Activated CD8-positive, alpha-beta memory T cell treated with anti-CD3 and anti-CD28 coated beads for 48 hours (primary cell): Measurements from ENCODE around the gene ELANE.

Experiments
- DNase-seq, 3 experiments: peaks; one replicate each; pipeline ENCODE4 v3.0.0-alpha.2; 2020; ENCODE audit warnings: low read depth in 2 of 3, low spot score in 2 of 3

Gene ELANE

GRCh38 chr19:852136-853013 lies at the start of gene ELANE:
Gene ELANE, plus strand, starts transcription at chr19:852303. Its CDS starts 26 bp downstream, at chr19:852329.
- DNase-seq: no peak

DNA sequence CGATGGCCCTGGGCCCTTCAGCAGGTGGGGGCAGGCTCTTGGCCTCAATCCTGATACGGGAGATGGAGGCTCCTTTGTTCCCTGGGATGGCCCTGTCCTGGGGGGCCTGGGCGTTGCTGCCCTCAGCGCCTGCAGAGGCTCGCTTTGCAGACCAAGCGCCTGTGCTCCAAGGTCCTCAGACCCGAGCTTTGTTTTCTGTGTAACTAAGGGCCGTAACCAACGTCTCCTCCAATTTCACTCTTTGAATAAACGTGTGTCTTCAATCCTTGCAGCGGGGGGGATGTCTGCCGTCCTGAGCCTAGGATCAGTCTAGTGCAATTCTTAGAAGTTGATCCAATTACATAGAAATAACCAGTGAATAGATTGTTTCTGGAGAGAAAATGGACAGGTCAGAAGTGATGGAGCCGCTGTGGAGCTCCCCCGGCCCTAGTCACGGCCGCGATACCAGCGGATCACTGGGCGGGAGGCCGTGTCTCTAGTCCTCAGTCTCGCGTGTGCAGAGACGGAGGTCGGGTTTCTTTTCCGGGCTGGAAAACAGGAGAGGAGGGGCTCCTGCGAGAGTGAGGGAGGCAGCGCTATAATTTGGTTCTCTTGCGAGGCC lies 49.5 kb upstream of the ELANE start:
- no peak for DNase-seq

GRCh38 chr19:803099-803561 lies 49.0 kb upstream of the ELANE start:
- DNase-seq: no peak

- DNase-seq: no peak
Observed at GRCh38 chr19:803686-804418, 48.3 kb upstream of the ELANE start.

- DNase-seq: no peak
Observed at GRCh38 chr19:804419-805165, 47.5 kb upstream of the ELANE start.

- no peak for DNase-seq
Observed at GRCh38 chr19:805166-805551, 46.9 kb upstream of the ELANE start.

- no peak for DNase-seq
Observed at GRCh38 chr19:805600-806550, 46.2 kb upstream of the ELANE start.

DNA sequence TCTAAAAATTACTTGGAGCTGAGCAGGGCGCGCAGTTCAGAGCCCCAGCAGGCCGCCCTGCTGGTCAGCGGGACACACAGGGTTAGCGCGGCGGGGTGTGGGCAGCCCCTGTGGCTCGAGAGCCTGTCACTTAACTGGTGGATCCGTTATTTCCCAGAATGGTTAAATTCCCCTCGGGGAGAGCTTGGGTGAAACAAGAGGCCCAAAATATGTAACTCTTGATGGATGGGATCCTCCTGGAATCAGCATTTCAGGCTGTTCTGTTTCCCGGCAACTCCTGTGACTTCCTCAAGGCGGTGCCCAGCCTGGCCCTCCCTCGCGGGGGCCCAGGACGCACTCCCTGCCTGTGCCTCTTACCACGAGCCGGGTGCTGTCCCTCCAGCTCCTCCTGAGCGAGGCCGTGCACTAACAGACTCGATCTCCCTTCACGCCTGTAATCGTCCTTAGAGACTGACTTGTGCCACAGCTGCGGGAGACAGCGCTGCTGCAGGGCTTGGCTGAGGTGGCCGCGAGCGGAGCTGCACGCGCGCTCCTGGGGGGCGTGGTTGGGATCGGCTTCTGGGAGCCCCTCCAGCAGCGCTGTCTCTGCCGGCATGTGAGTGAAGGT lies 45.2 kb upstream of the ELANE start:
- DNase-seq: no peak

GRCh38 chr19:807627-808422 lies 44.3 kb upstream of the ELANE start:
- DNase-seq: no peak

- no peak for DNase-seq
Observed at GRCh38 chr19:808423-808775, 43.7 kb upstream of the ELANE start.

DNA sequence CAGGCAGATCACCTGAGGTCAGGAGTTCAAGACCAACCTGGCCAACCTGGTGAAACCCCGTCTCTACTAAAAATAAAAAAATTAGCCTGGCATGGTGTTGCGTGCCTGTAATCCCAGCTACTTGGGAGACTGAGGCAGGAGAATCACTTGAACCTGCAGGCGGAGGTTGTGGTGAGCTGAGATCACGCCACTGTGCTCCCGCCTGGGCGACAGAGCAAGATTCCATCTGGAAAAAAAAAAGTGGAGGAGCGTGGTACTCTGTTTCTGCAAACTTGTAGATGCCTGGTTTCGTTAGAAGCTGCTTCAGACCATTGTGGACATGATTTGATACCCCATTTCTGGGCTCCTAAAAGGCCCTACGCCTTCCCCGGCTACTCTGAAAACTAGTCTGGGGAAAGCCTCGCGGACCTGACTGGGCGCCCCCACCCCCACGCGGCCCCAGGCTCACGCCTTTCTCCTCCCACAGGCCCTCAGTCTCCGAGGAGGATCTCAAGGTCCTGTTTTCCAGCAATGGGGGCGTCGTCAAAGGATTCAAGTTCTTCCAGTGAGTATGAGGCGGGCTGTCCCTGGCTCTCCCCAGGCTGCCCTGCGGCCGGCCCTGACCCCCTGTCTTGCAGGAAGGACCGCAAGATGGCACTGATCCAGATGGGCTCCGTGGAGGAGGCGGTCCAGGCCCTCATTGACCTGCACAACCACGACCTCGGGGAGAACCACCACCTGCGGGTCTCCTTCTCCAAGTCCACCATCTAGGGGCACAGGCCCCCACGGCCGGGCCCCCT lies 41.8 kb upstream of the ELANE start:
- DNase-seq: no peak

DNA sequence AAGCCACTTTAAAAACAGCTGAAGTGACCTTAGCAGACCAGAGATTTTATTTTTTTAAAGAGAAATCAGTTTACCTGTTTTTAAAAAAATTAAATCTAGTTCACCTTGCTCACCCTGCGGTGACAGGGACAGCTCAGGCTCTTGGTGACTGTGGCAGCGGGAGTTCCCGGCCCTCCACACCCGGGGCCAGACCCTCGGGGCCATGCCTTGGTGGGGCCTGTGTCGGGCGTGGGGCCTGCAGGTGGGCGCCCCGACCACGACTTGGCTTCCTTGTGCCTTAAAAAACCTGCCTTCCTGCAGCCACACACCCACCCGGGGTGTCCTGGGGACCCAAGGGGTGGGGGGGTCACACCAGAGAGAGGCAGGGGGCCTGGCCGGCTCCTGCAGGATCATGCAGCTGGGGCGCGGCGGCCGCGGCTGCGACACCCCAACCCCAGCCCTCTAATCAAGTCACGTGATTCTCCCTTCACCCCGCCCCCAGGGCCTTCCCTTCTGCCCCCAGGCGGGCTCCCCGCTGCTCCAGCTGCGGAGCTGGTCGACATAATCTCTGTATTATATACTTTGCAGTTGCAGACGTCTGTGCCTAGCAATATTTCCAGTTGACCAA lies 41.1 kb upstream of the ELANE start:
- DNase-seq: no peak

DNA sequence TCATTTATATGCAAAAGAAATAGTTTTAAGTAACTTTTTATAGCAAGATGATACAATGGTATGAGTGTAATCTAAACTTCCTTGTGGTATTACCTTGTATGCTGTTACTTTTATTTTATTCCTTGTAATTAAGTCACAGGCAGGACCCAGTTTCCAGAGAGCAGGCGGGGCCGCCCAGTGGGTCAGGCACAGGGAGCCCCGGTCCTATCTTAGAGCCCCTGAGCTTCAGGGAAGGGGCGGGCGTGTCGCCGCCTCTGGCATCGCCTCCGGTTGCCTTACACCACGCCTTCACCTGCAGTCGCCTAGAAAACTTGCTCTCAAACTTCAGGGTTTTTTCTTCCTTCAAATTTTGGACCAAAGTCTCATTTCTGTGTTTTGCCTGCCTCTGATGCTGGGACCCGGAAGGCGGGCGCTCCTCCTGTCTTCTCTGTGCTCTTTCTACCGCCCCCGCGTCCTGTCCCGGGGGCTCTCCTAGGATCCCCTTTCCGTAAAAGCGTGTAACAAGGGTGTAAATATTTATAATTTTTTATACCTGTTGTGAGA lies 40.5 kb upstream of the ELANE start:
- DNase-seq: no peak

DNA sequence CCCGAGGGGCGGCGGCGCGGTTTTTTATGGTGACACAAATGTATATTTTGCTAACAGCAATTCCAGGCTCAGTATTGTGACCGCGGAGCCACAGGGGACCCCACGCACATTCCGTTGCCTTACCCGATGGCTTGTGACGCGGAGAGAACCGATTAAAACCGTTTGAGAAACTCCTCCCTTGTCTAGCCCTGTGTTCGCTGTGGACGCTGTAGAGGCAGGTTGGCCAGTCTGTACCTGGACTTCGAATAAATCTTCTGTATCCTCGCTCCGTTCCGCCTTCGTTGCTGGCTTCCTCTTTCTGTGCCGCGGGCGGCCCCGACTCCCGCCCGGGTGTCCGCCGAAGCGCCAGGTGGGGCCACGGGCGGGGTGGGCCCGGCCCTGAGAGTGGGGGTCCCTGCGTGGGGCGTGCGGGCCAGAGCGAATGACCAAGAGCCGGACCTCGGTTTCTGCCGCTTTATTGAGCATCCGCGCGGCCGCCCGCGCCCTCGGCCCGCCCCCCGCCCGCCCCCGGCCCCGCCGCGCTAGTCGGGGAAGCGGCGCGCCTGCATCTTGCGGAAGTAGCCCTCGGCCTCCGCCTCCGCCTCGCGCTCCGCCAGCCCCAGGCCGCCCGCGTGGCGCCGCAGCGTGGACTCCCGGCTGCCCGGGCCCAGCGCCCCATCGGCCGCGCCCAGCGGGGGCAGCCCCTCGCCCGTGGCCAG lies 39.9 kb upstream of the ELANE start:
- no peak for DNase-seq

DNA sequence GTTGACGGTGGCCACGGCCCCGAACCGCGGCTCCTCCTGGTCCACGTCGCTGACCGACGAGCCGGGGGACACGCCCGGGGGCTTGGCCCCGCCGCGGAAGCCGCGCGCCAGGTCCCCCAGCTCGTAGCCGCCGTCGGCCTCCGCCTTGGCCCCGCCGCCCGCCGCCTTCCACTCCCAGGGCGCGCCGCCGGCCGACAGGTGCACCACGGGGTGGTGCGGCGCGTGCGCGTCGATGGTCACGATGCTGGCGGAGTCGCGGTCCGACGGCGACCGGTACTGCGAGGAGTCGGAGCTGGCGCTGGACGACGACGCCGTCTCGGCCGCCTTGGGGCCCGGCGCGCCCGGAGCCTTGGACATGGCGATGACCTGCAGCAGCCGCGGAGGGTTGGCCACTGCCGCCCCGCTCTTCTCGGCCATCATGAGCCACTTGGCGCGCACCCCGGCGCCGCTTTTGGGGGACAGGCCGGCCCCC lies 39.3 kb upstream of the ELANE start:
- no peak for DNase-seq

GRCh38 chr19:813219-814151 lies 38.6 kb upstream of the ELANE start:
- no peak for DNase-seq
